Astrocyte (in vitro differentiated cells and primary cell): ENCODE measurements around the gene MYOCOS. TPM values are rescaled to one million over a fixed set of nuclear protein-coding genes. Genes with fewer than 3 reads are reported as not detected.

Experiments
- DNase-seq: peaks from one replicate; pipeline ENCODE4 v3.0.0-alpha.2; 2010; ENCODE audit warnings: low read depth
- FAIRE-seq: peaks from 2 replicates; lab custom pipeline; 2011; peaks lifted over from hg19 to GRCh38; lab: Jason Lieb, UNC
- H2AFZ ChIP-seq: 2 replicates; pipeline ENCODE4 v1.6.0; 2012; ENCODE audit warnings: low read depth, low read length, inconsistent platforms
- H3K27ac ChIP-seq: 2 replicates; pipeline ENCODE4 v1.5.1; 2011; ENCODE audit warnings: low read depth, low read length, inconsistent platforms
- H3K27me3 ChIP-seq: 2 replicates; pipeline ENCODE4 v1.6.0; 2011; ENCODE audit warnings: low read length, inconsistent platforms; ENCODE audit not compliant: insufficient read depth
- H3K36me3 ChIP-seq: 2 replicates; pipeline ENCODE4 v1.5.1; 2011; ENCODE audit warnings: low read length, inconsistent platforms; ENCODE audit not compliant: insufficient read depth
- H3K4me1 ChIP-seq: 2 replicates; pipeline ENCODE4 v1.5.1; 2011; ENCODE audit warnings: low read length, inconsistent platforms; ENCODE audit not compliant: insufficient read depth
- H3K4me2 ChIP-seq: 2 replicates; pipeline ENCODE4 v1.6.0; 2012; ENCODE audit warnings: low read length, inconsistent platforms
- H3K4me3 ChIP-seq: 2 replicates; pipeline ENCODE4 v1.5.1; 2011; ENCODE audit warnings: low read depth, mild to moderate bottlenecking, low read length, inconsistent platforms; ENCODE audit not compliant: insufficient read depth
- H3K79me2 ChIP-seq: 2 replicates; pipeline ENCODE4 v1.6.0; 2012; ENCODE audit warnings: mild to moderate bottlenecking, low read length, inconsistent platforms; ENCODE audit not compliant: insufficient read depth
- H3K9ac ChIP-seq: 2 replicates; pipeline ENCODE4 v1.6.0; 2012; ENCODE audit warnings: mild to moderate bottlenecking, low read length, inconsistent platforms
- H3K9me3 ChIP-seq: 2 replicates; pipeline ENCODE4 v1.5.1; 2012; ENCODE audit warnings: low read depth, mild to moderate bottlenecking, low read length, inconsistent platforms; ENCODE audit not compliant: insufficient read depth
- H4K20me1 ChIP-seq: 2 replicates; pipeline ENCODE4 v1.6.0; 2012; ENCODE audit warnings: low read length, inconsistent platforms; ENCODE audit not compliant: insufficient read depth
- H3K27ac Mint-ChIP-seq: one replicate; pipeline ENCODE4 v1.8.0; 2021; ENCODE audit warnings: mild to moderate bottlenecking, mixed read lengths; ENCODE audit not compliant: unreplicated experiment
- H3K27me3 Mint-ChIP-seq: one replicate; pipeline ENCODE4 v1.8.0; 2021; ENCODE audit warnings: low read depth, mixed read lengths; ENCODE audit not compliant: unreplicated experiment
- H3K36me3 Mint-ChIP-seq: one replicate; pipeline ENCODE4 v1.8.0; 2021; ENCODE audit warnings: low read depth, mixed read lengths; ENCODE audit not compliant: unreplicated experiment
- H3K4me1 Mint-ChIP-seq: one replicate; pipeline ENCODE4 v1.8.0; 2021; ENCODE audit warnings: low read depth, mixed read lengths; ENCODE audit not compliant: unreplicated experiment
- H3K4me3 Mint-ChIP-seq: one replicate; pipeline ENCODE4 v1.8.0; 2021; ENCODE audit warnings: mild to moderate bottlenecking, moderate library complexity, mixed read lengths; ENCODE audit not compliant: unreplicated experiment
- H3K9me3 Mint-ChIP-seq: one replicate; pipeline ENCODE4 v1.8.0; 2021; ENCODE audit warnings: mild to moderate bottlenecking, mixed read lengths; ENCODE audit not compliant: unreplicated experiment
- EZH2 ChIP-seq: IDR thresholded peaks from 2 replicates; pipeline ENCODE4 v1.6.1; 2012; ENCODE audit warnings: mild to moderate bottlenecking, low read length, inconsistent platforms; ENCODE audit not compliant: insufficient read depth
- total RNA-seq: library from RNA; stranded (reverse); gene quantifications from 2 replicates; pipeline ENCODE4 v1.2.1, GENCODE V29; 2021
- TF ChIP-seq, protein P1 (sequence below): IDR thresholded peaks from 2 replicates; pipeline ENCODE4 v1.5.1; 2011; ENCODE audit warnings: low read depth, mild to moderate bottlenecking, inconsistent platforms, low read length, moderate library complexity; ENCODE audit not compliant: insufficient read depth

Gene MYOCOS
- total RNA-seq, 1 donor from 2014 or later, result not detected

DNA sequence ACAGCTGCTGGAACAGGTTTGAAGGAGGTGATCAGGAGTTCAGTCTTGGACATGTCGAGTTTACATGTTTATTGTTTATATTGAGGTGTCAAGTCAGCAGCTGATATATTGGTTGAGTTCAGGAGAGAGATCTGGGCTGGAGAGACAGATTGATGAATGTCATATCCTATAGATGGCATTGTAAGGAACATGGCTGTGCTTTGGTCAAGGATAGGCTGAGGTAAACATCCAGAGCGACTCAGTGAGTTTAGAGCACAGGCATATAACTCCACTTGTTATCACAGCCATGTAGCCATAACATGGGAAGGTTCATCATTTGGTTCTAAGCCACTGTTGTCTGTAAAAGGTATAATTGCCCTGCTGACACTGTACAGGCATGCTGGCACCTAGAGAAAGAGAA, 5.5 kb upstream of the MYOCOS start:
- H2AFZ ChIP-seq, result no peak overlapping the region
- H3K4me3 ChIP-seq, result no peak overlapping the region
- FAIRE-seq, result no peak
- H3K9me3 ChIP-seq, result no peaks in the 10 kb centered on the region
- DNase-seq, result no peak
- Mint-ChIP-seq H3K27ac (no peak overlapping the region), H3K27me3 (peaks cover 12% of the 10 kb centered on the region), H3K4me1 (no peaks in the 10 kb centered on the region), H3K36me3 (peaks cover 2% of the 10 kb centered on the region), H3K9me3 (no peaks in the 10 kb centered on the region), H3K4me3 (no peak overlapping the region)
- TF ChIP-seq, protein P1, sequence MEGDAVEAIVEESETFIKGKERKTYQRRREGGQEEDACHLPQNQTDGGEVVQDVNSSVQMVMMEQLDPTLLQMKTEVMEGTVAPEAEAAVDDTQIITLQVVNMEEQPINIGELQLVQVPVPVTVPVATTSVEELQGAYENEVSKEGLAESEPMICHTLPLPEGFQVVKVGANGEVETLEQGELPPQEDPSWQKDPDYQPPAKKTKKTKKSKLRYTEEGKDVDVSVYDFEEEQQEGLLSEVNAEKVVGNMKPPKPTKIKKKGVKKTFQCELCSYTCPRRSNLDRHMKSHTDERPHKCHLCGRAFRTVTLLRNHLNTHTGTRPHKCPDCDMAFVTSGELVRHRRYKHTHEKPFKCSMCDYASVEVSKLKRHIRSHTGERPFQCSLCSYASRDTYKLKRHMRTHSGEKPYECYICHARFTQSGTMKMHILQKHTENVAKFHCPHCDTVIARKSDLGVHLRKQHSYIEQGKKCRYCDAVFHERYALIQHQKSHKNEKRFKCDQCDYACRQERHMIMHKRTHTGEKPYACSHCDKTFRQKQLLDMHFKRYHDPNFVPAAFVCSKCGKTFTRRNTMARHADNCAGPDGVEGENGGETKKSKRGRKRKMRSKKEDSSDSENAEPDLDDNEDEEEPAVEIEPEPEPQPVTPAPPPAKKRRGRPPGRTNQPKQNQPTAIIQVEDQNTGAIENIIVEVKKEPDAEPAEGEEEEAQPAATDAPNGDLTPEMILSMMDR, result no peak
- TF ChIP-seq EZH2, result no peak
- H4K20me1 ChIP-seq, result no peaks in the 10 kb centered on the region
- H3K27ac ChIP-seq, result no peak overlapping the region
- H3K36me3 ChIP-seq, result no peaks in the 10 kb centered on the region
- H3K79me2 ChIP-seq, result no peaks in the 10 kb centered on the region
- H3K9ac ChIP-seq, result no peak overlapping the region
- no peak overlapping the region for H3K4me2 ChIP-seq
- no peaks in the 10 kb centered on the region for H3K27me3 ChIP-seq
- H3K4me1 ChIP-seq, result no peaks in the 10 kb centered on the region

DNA sequence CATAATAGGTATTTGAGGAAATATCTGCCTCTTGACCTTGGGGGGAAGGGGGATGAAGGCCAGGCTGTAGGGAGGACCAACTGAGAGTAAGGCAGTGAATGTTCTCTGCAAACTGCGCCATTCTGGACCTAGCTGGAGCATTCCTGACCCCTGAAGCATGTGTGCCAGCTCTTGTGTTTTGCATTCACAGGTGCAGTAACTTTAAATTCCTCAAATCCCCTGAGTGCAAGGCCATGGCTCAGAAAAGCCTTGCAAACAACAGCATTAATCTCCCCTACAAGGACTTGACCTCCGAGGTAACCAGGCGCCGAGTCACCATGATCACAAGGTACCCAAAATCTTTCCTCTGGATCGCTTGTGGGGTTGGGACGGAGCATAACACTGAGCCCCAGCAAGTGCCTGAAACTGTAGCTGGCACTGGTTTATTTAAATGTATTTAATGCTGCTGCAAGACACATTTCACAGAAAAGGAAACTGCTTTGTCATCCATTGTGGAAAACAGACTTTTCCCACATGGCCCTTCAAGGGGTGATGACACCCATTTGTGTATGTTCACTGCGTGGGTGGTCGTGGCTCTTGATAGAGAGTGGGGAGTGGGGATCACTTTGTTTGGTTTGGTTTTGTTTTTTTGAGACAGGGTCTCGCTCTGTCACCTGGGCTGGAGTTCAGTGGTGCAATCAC, 1.7 kb downstream of the MYOCOS start:
- Histone ChIP-seq H3K4me2 (no peak overlapping the region), H4K20me1 (no peaks in the 10 kb centered on the region), H3K36me3 (no peaks in the 10 kb centered on the region), H3K4me3 (no peak overlapping the region), H3K27me3 (peaks cover 2% of the 10 kb centered on the region), H3K9ac (no peak overlapping the region), H3K9me3 (no peaks in the 10 kb centered on the region), H3K4me1 (no peaks in the 10 kb centered on the region), H3K79me2 (no peaks in the 10 kb centered on the region), H2AFZ (no peak overlapping the region), H3K27ac (no peak overlapping the region)
- H3K9me3 Mint-ChIP-seq, result no peaks in the 10 kb centered on the region
- H3K27ac Mint-ChIP-seq, result no peak overlapping the region
- peaks cover 2% of the 10 kb centered on the region for H3K27me3 Mint-ChIP-seq
- TF ChIP-seq, protein P1, result no peak
- peaks cover 5% of the 10 kb centered on the region for H3K4me1 Mint-ChIP-seq
- no peaks in the 10 kb centered on the region for H3K36me3 Mint-ChIP-seq
- FAIRE-seq, result no peak
- no peak overlapping the region for H3K4me3 Mint-ChIP-seq
- no peak for DNase-seq

DNA sequence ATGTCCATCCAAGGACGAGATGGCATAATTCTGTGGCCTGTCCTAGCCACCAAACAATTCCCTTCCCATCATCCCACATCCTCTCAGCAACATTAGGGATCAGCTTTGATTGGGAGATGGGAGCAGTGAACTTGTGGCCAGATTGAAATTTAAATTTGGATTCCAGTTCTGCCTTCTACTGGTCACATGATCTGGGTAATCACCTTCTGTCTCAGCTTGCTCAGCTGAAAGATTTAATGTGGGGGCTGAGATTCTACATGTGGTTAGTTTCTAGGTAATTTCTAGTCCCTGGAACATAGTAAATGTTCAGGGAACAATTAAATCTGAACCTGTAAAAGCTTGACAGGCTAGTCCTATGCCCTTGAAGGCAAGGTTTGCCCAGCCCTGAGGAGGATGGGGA, 3.2 kb downstream of the MYOCOS start:
- no peaks in the 10 kb centered on the region for H4K20me1 ChIP-seq
- peaks cover 2% of the 10 kb centered on the region for H3K27me3 ChIP-seq
- H3K9me3 ChIP-seq, result no peaks in the 10 kb centered on the region
- no peaks in the 10 kb centered on the region for H3K79me2 ChIP-seq
- no peak overlapping the region for H3K4me3 ChIP-seq
- no peak overlapping the region for H2AFZ ChIP-seq
- FAIRE-seq (no peak), DNase-seq (no peak)
- Mint-ChIP-seq H3K4me3 (no peak overlapping the region), H3K27ac (no peak overlapping the region), H3K27me3 (peaks cover 8% of the 10 kb centered on the region), H3K4me1 (peaks cover 5% of the 10 kb centered on the region), H3K9me3 (no peaks in the 10 kb centered on the region), H3K36me3 (no peaks in the 10 kb centered on the region)
- no peaks in the 10 kb centered on the region for H3K4me1 ChIP-seq
- TF ChIP-seq EZH2, result no peak
- TF ChIP-seq, protein P1, result no peak
- no peak overlapping the region for H3K27ac ChIP-seq
- H3K36me3 ChIP-seq, result no peaks in the 10 kb centered on the region
- no peak overlapping the region for H3K4me2 ChIP-seq
- no peak overlapping the region for H3K9ac ChIP-seq
